Left lobe of liver (tissue), 2 donors: ENCODE data around the gene DDX51. TPM values are rescaled to one million over a fixed set of nuclear protein-coding genes. Genes with fewer than 3 reads are reported as not detected.

Experiments used
- ATAC-seq: fragments of 200-7000 bp; cut with Tn5 transposase; one replicate; pipeline ENCODE4 v1.9.1; 2020; ENCODE audit warnings: mild to moderate bottlenecking, moderate library complexity
- DNase-seq: peaks from one replicate; pipeline ENCODE4 v3.0.0-alpha.2; 2020; ENCODE audit warnings: low spot score
- total RNA-seq: library from RNA; stranded (reverse); gene quantifications from one replicate; pipeline ENCODE4 v1.2.1, GENCODE V29; 2021
- donor health status: DM: no; HTN: no; CAD: no; lungs with moderate emphysema.
- donor health status: DM: no; HTN: yes; CAD: no.

DDX51 gene
- total RNA-seq, 1 donor from 2014 or later: 9.3 TPM

DNA sequence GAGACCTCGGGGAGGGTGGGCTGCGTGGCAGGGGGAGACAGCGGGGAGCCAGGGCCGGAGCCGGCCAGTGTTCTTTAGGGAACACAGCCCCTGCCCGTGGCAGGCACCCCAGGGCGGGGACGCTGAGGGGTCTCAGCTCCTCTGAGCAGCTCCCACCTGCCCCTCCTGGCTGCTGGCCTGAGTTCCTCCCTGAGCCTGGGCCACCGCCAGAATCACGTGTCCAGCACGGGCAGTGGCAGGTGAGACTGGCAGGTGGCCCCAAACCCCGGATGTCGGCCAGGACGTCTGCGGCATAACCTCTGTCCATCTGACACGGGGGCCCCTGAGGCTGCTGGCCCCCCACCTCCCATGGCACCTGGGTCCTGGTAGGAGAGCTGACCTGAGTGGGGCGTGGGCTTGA lies 25.3 kb upstream of the DDX51 start:
- DNase-seq (no peak), ATAC-seq (no peak)

GRCh38 chr12:132168311-132169031 lies 24.4 kb upstream of the DDX51 start:
- ATAC-seq (no peak), DNase-seq (no peak)

GRCh38 chr12:132167611-132168310 lies 23.6 kb upstream of the DDX51 start:
- DNase-seq: no peak
- ATAC-seq: no peak

DNA sequence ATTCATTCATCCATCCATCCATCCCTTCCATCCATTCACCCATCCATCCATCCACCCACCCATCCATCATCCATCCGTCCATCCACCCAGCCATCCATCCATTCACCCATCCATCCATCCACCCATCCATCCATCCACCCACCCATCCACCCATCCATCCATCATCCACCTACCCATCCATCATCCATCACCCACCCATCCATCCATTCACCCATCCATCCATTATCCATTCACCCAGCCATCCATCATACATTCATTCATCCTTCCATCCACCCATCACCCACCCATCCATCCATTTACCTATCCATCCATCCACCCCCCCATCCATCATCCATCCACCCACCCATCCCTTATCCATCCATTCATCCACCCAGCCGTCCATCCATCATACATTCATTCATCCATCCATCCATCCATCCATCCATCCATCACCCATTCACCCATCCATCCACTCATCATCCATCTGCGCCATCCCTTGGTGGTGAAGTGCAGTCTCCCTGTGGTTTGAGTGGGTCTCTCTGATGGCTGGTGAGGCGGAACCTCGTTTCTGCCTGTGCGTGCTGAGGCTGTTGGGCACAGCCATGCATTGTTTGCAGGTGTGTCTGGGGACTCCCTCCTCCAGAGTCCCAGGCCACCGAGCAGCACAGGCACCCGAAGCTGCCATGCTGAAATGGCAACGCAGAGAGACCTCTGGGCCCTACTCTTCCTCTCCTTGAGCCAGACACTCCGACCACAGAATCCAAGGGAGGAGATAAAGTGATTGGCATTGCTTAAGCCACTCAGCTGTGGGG lies 22.9 kb upstream of the DDX51 start:
- DNase-seq (no peak), ATAC-seq (no peak)

DNA sequence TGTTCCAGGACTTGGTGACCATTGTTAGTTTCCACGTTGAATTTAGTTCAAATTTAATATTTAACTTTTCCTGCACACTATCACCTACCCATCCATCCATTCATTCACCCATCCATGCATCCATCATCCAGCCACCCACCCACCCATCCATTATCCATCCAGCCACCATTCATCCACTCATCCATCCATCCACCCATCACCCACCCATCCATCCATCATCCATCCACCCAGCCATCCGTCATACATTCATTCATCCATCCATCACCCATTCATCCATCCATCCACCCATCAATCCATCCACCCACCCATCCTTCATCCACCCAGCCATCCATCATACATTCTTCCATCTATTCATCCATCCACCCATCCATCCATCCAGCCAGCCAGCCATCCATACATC lies 22.0 kb upstream of the DDX51 start:
- ATAC-seq: no peak

GRCh38 chr12:132165584-132165983 lies 21.5 kb upstream of the DDX51 start:
- no peak for ATAC-seq
- DNase-seq: no peak

More for the DNA sequence above, 22.0 kb upstream of the DDX51 start:
- no peak for DNase-seq

GRCh38 chr12:132164426-132164825 lies 20.3 kb upstream of the DDX51 start:
- ATAC-seq (no peak), DNase-seq (no peak)

DNA sequence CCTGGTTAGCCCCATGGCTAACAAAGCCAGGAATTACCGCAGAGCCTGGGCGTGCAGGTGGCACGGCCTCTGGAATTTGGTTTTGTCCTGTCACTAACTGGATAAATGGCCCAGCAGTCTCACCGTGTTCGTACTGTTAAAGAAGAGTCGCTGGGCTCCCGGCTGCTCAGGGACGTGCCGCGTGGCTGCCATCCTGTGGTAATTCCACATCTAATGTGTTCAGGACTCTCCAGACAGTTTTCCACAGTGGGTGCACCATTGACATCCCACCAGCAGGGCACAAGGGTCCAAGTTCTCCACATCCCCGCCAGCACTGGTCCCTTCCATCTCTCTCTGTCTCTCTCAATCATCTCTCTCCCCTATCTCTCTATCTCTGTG lies 19.8 kb upstream of the DDX51 start:
- no peak for DNase-seq

GRCh38 chr12:132163041-132163910 lies 19.2 kb upstream of the DDX51 start:
- ATAC-seq: peak; percentile 28
- DNase-seq: no peak

More for the DNA sequence above, 19.8 kb upstream of the DDX51 start:
- ATAC-seq: no peak

- peak; percentile 70 for DNase-seq
- peak; percentile 81 for ATAC-seq
Observed at GRCh38 chr12:132162508-132163031, 18.5 kb upstream of the DDX51 start.

- ATAC-seq (no peak), DNase-seq (no peak)
Observed at GRCh38 chr12:132161796-132162507, 17.8 kb upstream of the DDX51 start.

DNA sequence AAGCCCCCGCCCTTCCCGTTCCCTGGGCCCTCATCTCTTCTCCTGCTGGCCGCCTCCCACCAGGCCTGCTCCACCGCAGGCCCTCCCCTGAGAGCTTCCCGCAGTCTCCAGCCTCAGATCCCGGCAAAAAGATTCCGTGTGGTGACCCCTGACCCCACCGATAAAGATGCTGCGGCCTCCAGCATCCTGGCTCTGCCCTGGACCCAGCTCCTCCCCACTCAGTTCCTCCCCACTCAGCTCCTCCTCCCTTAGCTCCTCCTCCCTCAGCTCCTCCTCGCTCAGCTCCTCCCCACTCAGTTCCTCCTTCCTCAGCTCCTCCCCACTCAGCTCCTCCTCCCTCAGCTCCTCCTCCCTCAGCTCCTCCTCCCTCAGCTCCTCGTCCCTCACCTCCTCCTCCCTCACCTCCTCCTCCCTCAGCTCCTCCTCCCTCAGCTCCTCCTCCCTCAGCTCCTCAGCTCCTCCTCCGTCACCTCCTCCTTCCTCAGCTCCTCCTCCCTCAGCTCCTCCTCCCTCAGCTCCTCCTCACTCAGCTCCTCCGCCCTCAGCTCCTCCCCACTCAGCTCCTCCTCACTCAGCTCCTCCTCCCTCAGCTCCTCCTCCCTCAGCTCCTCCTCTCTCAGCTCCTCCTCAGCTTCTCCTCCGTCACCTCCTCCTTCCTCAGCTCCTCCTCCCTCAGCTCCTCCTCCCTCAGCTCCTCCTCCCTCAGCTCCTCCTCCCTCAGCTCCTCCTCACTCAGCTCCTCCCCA lies 17.1 kb upstream of the DDX51 start:
- no peak for DNase-seq

DNA sequence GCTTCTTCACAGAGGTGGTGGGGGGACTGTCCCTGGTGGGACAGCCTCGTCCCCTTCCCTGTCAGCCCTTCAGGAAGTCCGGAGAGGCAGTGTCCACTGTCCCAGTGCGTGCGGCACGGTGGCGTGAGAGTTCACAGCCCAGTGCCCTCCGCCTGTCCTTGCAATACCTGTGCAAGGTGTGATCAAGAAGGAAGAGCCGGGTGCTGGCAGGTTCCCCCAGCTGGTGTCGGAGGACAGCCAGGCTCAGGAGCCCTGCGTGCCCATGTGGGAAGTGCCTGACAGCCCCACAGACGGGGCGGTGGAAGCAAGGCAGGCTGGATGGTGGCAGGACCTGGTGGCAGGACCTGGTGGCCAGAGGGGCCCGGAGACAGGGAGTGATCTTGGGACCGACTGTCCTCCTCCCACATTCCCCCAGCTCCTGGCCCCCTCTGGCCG lies 16.5 kb upstream of the DDX51 start:
- ATAC-seq (no peak), DNase-seq (no peak)

More for the DNA sequence above, 17.1 kb upstream of the DDX51 start:
- no peak for ATAC-seq

- no peak for ATAC-seq
- DNase-seq: no peak
Observed at GRCh38 chr12:132160016-132160415, 15.9 kb upstream of the DDX51 start.

GRCh38 chr12:132159555-132160003 lies 15.5 kb upstream of the DDX51 start:
- DNase-seq (no peak), ATAC-seq (no peak)

DNA sequence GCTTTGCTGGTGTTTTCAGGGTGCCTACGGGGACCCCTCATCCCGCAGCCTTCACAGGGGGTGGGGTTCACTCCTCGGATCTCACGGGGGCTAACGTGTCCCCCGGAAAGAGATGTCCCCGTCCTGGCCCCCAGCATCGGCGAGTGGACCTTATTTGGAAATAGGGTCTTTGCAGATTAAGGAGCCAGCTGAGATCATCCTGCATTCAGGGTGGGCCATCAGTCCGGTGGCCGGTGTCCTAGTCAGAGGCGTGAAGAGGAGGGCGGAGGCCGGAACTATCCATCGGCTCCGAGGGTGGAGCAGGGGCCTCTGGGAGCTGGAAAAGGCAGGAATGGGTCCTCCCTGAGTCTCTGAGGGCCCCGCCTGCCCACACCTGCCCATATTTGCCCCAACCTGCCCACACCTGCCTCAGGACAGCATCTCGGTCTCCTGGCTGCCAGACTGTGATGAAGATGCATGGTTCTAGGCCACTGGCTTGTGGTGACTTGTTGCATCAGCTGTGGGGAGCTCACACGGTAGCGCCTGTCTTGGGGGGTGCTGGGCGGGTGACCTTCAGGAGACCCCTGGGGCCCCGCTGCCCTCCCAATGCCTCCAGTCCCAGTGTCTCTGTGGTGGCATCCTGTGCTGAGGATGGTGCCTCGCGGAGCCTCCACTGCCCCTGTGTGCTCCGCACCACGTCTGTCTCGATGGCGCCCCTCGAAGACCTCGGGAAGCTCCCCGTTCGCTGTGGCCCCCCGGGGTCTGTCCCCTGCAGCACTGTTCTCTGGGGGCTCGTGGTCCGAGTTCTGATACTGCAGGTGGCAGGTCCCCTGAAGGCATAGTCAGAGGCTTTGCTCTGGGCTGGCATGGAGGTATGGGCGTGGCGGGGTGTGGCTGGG lies 14.8 kb upstream of the DDX51 start:
- no peak for DNase-seq

DNA sequence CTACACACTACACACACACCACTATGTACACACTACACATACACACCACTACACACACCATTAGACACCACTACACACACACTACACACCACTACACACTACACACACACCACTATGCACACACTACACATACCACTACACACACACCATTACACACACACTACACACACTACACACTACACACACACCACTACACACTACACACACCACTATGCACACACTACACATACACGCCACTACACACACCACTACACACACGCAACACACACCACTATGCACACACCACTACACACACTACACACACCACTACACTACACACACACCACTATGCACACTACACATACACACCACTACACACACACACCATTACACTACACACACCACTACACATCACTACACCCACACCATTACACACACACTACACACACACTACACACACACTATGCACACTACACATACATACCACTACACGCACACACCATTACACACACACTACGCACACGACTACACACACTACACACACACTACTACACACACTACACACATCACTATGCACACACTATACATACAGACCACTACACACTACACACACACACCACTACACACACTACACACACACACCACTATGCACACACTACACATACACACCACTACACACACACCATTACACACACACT lies 13.8 kb upstream of the DDX51 start:
- no peak for DNase-seq
- ATAC-seq: no peak

More for the DNA sequence above, 14.8 kb upstream of the DDX51 start:
- no peak for ATAC-seq
